Activated B cell treated with CpG ODN at 0.5 μM for 24 hours (primary cell): ENCODE data around the gene OR10C1. TPM values are rescaled to one million over a fixed set of nuclear protein-coding genes. Genes with fewer than 3 reads are reported as not detected.
"Not testable (repeated sequence)": the region's sequence is repeated elsewhere in the genome, so short reads cannot be mapped to it uniquely, and the experiment has no call there.

Experiments used
- ATAC-seq: fragments of 200-7000 bp; cut with Tn5 transposase; one replicate; pipeline ENCODE4 v1.10.0; 2021; ENCODE audit warnings: low read depth, mild to moderate bottlenecking, moderate library complexity
- CTCF ChIA-PET: fragments of 350-600 bp; sonication (Branson Sonifier 250); formaldehyde crosslinking; loops from one replicate; lab custom pipeline; 2021; ENCODE audit warnings: antibody characterized with exemption; lab: Charles Lee
- POLR2A ChIA-PET: fragments of 350-600 bp; sonication (Branson Sonifier 250); formaldehyde crosslinking; loops from one replicate; lab custom pipeline; 2021; ENCODE audit warnings: antibody characterized with exemption; lab: Charles Lee
- DNase-seq: peaks from one replicate; pipeline ENCODE4 v3.0.0; 2022
- H3K27ac Mint-ChIP-seq: one replicate; pipeline ENCODE4 v1.8.0; 2020; ENCODE audit warnings: mixed read lengths
- H3K27me3 Mint-ChIP-seq: one replicate; pipeline ENCODE4 v1.8.0; 2021; ENCODE audit warnings: mixed read lengths
- H3K36me3 Mint-ChIP-seq: one replicate; pipeline ENCODE4 v1.8.0; 2021; ENCODE audit warnings: low read depth, mixed read lengths
- H3K4me1 Mint-ChIP-seq: one replicate; pipeline ENCODE4 v1.8.0; 2021; ENCODE audit warnings: mixed read lengths
- H3K4me3 Mint-ChIP-seq: one replicate; pipeline ENCODE4 v1.8.0; 2020; ENCODE audit warnings: mild to moderate bottlenecking, mixed read lengths
- H3K9me3 Mint-ChIP-seq: one replicate; pipeline ENCODE4 v1.8.0; 2020; ENCODE audit warnings: mixed read lengths
- intact Hi-C: fragments of 100-400 bp; cut with micrococcal nuclease; formaldehyde crosslinking; loops from one replicate; pipeline ENCODE4 v1.15.1; 2024
- total RNA-seq: library from RNA; stranded (reverse); gene quantifications from 2 replicates; pipeline ENCODE4 v1.2.3, GENCODE V29; 2022
- TF ChIP-seq, protein P1 (sequence below): fragments of 200-600 bp; IDR thresholded peaks from one replicate; pipeline ENCODE4 v1.8.0; 2022; ENCODE audit warnings: antibody characterized with exemption, mild to moderate bottlenecking

OR10C1 gene
- total RNA-seq, 1 donor from 2014 or later = not detected

- ATAC-seq = no peak
- POLR2A ChIA-PET = no interaction called here
- intact Hi-C loops = no loop called here
- Mint-ChIP-seq H3K4me1 (no peaks in the 10 kb centered on the region), H3K4me3 (no peak overlapping the region), H3K36me3 (no peaks in the 10 kb centered on the region), H3K27me3 (peaks cover 14% of the 10 kb centered on the region), H3K27ac (no peak overlapping the region), H3K9me3 (no peaks in the 10 kb centered on the region)
- CTCF ChIA-PET = no interaction called here
- DNase-seq = no peak
- TF ChIP-seq, protein P1, sequence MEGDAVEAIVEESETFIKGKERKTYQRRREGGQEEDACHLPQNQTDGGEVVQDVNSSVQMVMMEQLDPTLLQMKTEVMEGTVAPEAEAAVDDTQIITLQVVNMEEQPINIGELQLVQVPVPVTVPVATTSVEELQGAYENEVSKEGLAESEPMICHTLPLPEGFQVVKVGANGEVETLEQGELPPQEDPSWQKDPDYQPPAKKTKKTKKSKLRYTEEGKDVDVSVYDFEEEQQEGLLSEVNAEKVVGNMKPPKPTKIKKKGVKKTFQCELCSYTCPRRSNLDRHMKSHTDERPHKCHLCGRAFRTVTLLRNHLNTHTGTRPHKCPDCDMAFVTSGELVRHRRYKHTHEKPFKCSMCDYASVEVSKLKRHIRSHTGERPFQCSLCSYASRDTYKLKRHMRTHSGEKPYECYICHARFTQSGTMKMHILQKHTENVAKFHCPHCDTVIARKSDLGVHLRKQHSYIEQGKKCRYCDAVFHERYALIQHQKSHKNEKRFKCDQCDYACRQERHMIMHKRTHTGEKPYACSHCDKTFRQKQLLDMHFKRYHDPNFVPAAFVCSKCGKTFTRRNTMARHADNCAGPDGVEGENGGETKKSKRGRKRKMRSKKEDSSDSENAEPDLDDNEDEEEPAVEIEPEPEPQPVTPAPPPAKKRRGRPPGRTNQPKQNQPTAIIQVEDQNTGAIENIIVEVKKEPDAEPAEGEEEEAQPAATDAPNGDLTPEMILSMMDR = no peak
Measured at GRCh38 chr6:29419516-29419915, 19.6 kb upstream of the OR10C1 start.

- H3K4me1 Mint-ChIP-seq = no peaks in the 10 kb centered on the region
- no peak overlapping the region for H3K4me3 Mint-ChIP-seq
- TF ChIP-seq, protein P1 = no peak
- no peak overlapping the region for H3K27ac Mint-ChIP-seq
- ATAC-seq = no peak
- intact Hi-C loops = no loop called here
- CTCF ChIA-PET = no interaction called here
- no peak for DNase-seq
- no peaks in the 10 kb centered on the region for H3K9me3 Mint-ChIP-seq
- peaks cover 13% of the 10 kb centered on the region for H3K27me3 Mint-ChIP-seq
- no peaks in the 10 kb centered on the region for H3K36me3 Mint-ChIP-seq
- POLR2A ChIA-PET = no interaction called here
Measured at GRCh38 chr6:29424168-29424567, 14.9 kb upstream of the OR10C1 start.

DNA sequence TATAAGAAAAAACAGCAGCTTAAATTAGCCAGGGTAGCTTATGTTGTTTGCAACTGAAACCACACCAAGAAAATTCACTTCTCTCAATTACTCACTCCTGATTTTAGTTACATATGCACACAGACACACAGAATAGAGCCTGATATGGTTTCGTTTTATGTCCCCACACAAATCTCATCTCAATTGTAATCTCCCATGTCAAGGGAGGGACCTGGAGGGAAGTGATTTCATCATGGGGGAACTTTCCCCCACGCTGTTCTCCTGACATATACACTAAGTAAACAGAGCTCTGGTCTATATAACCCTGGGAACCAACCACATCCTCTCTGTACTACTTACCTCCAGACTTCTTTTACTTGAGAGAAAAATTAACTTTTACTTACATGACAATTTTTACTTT lies 14.5 kb upstream of the OR10C1 start:
- peaks cover 13% of the 10 kb centered on the region for H3K27me3 Mint-ChIP-seq
- no peak overlapping the region for H3K27ac Mint-ChIP-seq
- intact Hi-C loops = no loop called here
- DNase-seq (no peak), ATAC-seq (no peak)
- H3K36me3 Mint-ChIP-seq = no peaks in the 10 kb centered on the region
- ChIA-PET CTCF (no interaction called here), POLR2A (no interaction called here)
- no peaks in the 10 kb centered on the region for H3K4me1 Mint-ChIP-seq
- no peaks in the 10 kb centered on the region for H3K9me3 Mint-ChIP-seq
- H3K4me3 Mint-ChIP-seq = no peak overlapping the region
- TF ChIP-seq, protein P1 = no peak

DNA sequence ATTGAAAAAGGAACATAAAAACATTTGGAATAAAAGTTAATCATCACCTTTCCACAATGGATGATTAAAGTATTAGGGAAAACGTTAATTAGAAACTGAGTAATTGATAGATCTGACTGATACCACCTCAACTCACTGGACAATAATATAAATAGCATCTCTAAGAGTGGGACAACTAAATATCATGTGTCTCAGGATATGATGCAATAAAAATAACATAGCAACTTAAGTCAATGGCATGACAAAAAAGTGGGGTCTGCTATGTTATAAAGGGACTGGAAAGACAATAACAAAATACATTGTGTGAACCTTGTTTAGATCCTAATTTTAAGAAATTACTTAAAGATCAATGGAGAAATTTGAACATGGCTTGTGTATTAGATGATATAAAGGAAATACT lies 14.0 kb upstream of the OR10C1 start:
- ChIA-PET CTCF (no interaction called here), POLR2A (no interaction called here)
- ATAC-seq (no peak), DNase-seq (no peak)
- Mint-ChIP-seq H3K4me3 (no peak overlapping the region), H3K27me3 (peaks cover 10% of the 10 kb centered on the region), H3K4me1 (no peaks in the 10 kb centered on the region), H3K36me3 (no peaks in the 10 kb centered on the region), H3K9me3 (no peaks in the 10 kb centered on the region), H3K27ac (no peak overlapping the region)
- TF ChIP-seq, protein P1 = no peak
- intact Hi-C loops = no loop called here

GRCh38 chr6:29426654-29427053 lies 12.5 kb upstream of the OR10C1 start:
- Mint-ChIP-seq H3K36me3 (no peaks in the 10 kb centered on the region), H3K4me3 (no peak overlapping the region), H3K27ac (no peak overlapping the region), H3K9me3 (no peaks in the 10 kb centered on the region), H3K27me3 (peaks cover 11% of the 10 kb centered on the region), H3K4me1 (no peaks in the 10 kb centered on the region)
- TF ChIP-seq, protein P1 = no peak
- DNase-seq = no peak
- POLR2A ChIA-PET = no interaction called here
- intact Hi-C loops = no loop called here
- CTCF ChIA-PET = no interaction called here
- no peak for ATAC-seq

GRCh38 chr6:29436730-29437129 lies 2.4 kb upstream of the OR10C1 start:
- POLR2A ChIA-PET, H3K27ac Mint-ChIP-seq, ATAC-seq, H3K4me3 Mint-ChIP-seq, H3K4me1 Mint-ChIP-seq, CTCF ChIA-PET, DNase-seq, H3K36me3 Mint-ChIP-seq, intact Hi-C loops: not testable (repeated sequence)
- H3K27me3 Mint-ChIP-seq = peaks cover 17% of the 10 kb centered on the region
- H3K9me3 Mint-ChIP-seq = peaks cover 14% of the 10 kb centered on the region
